WERI-Rb-1 (cell line): ENCODE data around the gene TRIM15.

Source experiments
- DNase-seq: peaks from one replicate; pipeline ENCODE4 v3.0.0-alpha.2; 2020
- H3K27ac ChIP-seq: fragments of 250-450 bp; sonication (Bioruptor Pico); 2 replicates; pipeline ENCODE4 v1.5.1; 2020; ENCODE audit warnings: mild to moderate bottlenecking, moderate library complexity
- H3K27me3 ChIP-seq: fragments of 250-450 bp; sonication (Bioruptor Pico); 2 replicates; pipeline ENCODE4 v1.5.1; 2021; ENCODE audit warnings: mild to moderate bottlenecking, low read depth, moderate library complexity; ENCODE audit not compliant: insufficient read depth, severe bottlenecking
- H3K36me3 ChIP-seq: fragments of 250-450 bp; sonication (Bioruptor Pico); 2 replicates; pipeline ENCODE4 v1.5.1; 2020; ENCODE audit warnings: mild to moderate bottlenecking, moderate library complexity
- H3K4me3 ChIP-seq: 2 replicates; pipeline ENCODE4 v1.5.1; 2011; ENCODE audit warnings: low read depth, mild to moderate bottlenecking, control low read depth, low read length
- H3K9me3 ChIP-seq: fragments of 250-450 bp; sonication (Bioruptor Pico); 2 replicates; pipeline ENCODE4 v1.5.1; 2021; ENCODE audit warnings: mild to moderate bottlenecking, moderate library complexity; ENCODE audit not compliant: severe bottlenecking
- CTCF ChIP-seq: IDR thresholded peaks from 2 replicates; pipeline ENCODE4 v1.5.1; 2011; ENCODE audit warnings: low read depth, mild to moderate bottlenecking, control low read depth, inconsistent platforms, low read length

TRIM15 gene

DNA sequence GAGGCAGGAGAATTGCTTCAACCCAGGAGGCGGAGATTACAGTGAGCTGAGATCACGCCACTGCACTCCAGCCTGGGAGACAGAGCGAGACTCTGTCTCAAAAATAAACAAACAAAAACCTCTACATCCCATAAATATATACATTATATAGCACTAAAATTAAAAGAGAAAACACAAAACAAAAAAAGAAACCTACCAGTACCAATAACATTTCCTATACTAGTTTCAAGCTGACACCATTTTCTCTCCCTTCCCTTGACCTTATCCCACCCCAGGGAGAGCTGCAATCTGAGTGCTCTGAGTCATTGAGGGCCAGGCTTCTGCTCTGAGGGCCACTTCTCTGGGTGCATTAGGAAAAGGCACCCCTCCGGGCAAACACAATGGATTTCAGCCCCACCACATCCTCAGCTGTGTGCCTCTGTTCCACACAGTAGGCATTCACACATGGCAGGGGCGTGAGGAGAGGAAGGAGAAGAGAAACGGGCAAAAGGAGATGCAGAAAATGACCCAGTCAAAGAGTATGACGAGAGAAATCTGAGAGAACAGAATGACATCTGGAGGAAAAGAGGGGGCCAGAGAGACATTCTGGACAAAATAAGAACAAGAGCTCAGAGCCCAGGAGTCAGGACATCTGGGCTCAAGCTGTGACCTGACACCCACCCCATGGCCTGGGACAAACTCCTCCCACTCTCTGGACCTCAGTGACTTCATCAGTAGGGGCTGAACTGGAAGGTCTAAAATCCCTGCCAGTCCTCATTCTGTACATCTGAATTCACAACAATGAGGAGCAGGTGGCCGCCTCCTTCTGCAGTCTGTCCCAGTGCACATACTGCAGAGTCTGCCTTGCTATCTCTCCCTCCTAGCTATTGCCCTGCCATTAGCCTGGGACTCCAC lies 31.7 kb downstream of the TRIM15 start:
- no peak for TF ChIP-seq CTCF
- H3K4me3 ChIP-seq = no peak overlapping the region
- no peak for DNase-seq
- H3K27me3 ChIP-seq = no peaks in the 10 kb centered on the region
- no peak overlapping the region for H3K27ac ChIP-seq
- peaks cover 86% of the 10 kb centered on the region for H3K36me3 ChIP-seq
- H3K9me3 ChIP-seq = no peaks in the 10 kb centered on the region

GRCh38 chr6:30195951-30196350 lies 32.6 kb downstream of the TRIM15 start:
- no peaks in the 10 kb centered on the region for H3K27me3 ChIP-seq
- DNase-seq = no peak
- H3K4me3 ChIP-seq = no peak overlapping the region
- no peak for TF ChIP-seq CTCF
- no peak overlapping the region for H3K27ac ChIP-seq
- peaks cover 86% of the 10 kb centered on the region for H3K36me3 ChIP-seq
- no peaks in the 10 kb centered on the region for H3K9me3 ChIP-seq

DNA sequence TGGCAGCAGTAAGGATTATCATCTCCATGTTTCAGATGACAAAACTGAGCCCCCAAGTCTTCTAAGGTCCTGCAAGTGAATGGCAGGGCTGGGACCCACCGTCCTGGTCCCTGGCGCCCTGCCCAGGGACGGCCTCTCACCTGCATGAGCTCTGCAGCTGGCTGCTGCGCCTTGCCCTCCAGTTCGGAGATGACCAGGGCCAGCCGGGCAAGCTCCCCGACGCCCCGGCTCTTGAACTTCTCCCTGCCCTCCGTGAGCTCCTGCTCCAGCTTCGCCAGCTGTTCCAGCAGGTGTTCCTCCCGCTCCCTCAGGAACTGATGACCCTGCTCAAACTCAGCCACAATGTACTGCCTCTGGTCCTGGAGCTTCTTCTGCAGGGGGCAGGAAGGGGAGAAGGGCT lies 33.0 kb downstream of the TRIM15 start:
- Histone ChIP-seq H3K36me3 (peaks cover 86% of the 10 kb centered on the region), H3K4me3 (no peak overlapping the region), H3K27ac (no peak overlapping the region), H3K9me3 (no peaks in the 10 kb centered on the region), H3K27me3 (no peaks in the 10 kb centered on the region)
- no peak for DNase-seq
- TF ChIP-seq CTCF = no peak

DNA sequence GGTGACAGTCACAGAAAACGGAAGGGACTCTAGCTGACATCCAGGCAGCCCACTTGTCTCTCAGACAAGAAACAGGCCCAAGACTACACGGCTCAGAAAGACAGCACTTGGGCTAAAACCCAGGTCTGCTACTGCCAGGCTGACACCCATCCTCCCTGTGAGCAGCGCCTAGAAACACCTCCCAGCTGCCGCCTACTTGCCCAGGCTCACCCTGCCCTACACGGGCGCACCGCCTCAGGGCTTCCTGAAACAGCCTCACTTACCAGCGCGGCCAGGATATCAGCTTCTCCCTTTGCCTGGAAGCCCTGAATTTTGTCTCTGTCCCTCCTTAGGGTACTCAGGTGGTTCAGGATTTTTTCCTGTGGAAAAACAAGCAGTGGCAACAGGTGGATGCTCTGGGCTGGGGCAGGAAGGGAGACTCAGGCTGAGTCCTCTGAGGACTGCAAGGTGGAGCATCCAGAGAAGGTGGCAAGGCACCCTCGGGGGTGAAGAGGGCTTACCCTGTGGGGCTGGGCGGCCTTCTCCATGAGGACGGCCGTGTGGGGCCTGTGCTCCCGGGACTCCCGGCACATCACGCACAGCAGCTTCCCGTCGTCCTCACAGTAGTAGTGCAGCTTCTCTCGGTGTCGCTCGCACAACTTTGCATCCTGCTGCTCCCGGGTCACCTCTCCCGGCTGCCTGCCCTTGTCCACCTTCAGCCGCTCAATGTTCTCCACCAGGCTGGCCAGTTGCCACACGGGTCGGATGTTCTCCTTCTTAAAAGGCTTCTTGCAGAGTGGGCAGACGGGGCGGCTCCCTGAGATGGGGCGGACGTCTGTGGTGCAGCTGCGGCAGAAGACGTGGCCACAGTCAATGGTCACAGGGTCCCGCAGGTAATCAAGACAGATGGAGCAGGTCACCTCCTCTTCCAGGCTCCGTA lies 35.1 kb downstream of the TRIM15 start:
- Histone ChIP-seq H3K36me3 (peaks cover 90% of the 10 kb centered on the region), H3K4me3 (no peak overlapping the region), H3K27ac (no peak overlapping the region), H3K9me3 (no peaks in the 10 kb centered on the region), H3K27me3 (no peaks in the 10 kb centered on the region)
- DNase-seq = no peak
- no peak for TF ChIP-seq CTCF

DNA sequence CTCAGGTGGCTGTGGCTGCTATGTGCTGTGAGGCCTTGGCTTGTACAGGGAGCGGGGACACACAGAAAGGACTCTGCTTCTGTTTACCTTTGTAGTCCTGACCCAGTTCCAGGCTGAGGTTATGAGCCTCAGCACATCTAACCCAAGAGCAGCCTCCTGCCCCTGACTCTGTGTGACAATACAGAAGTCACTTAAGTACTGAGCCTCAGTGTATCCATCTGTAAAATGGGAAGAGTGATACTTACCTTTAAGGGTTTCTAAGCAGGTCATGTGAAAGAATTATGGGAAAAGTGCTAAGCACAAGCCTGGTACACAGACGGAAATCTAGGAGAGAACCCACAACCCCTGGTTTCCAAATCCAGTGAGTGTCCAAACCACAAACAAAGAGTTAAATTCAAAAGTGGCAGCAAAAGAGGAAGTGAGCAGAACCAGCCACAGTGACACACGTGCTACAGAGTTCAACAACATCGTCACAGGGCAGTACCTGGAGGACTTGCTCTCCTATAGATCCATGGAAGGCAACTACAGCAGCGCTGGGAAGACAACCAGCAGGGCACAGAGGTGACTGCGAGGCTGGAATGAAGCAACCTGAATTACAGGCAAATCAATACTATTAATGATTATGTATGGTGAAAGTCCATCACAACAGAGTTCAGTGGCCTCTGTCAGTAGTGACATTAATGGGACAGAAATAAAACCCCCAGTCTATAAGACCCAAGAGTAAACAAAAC lies 37.4 kb downstream of the TRIM15 start:
- Histone ChIP-seq H3K27me3 (no peaks in the 10 kb centered on the region), H3K4me3 (no peak overlapping the region), H3K9me3 (no peaks in the 10 kb centered on the region), H3K36me3 (peaks cover 70% of the 10 kb centered on the region), H3K27ac (no peak overlapping the region)
- TF ChIP-seq CTCF = no peak
- no peak for DNase-seq
